ENCODE results near the gene ZCCHC14. TPM values are rescaled to one million over a fixed set of nuclear protein-coding genes. Genes with fewer than 3 reads are reported as not detected.

The ZCCHC14 gene
- total RNA-seq, 2 experiments from 2014 or later, result 0.63 to 1.5 TPM

GRCh38 chr16:87414251-87414680 lies 78.6 kb downstream of the ZCCHC14 start:
- no peaks in the 10 kb centered on the region for H3K36me3 Mint-ChIP-seq
- CTCF ChIA-PET, result no interaction called here
- no peak overlapping the region for H3K27ac Mint-ChIP-seq
- no peaks in the 10 kb centered on the region for H3K27me3 Mint-ChIP-seq
- DNase-seq, result no peak
- no peak overlapping the region for H3K4me3 Mint-ChIP-seq
- H3K4me1 Mint-ChIP-seq, result no peaks in the 10 kb centered on the region
- no peaks in the 10 kb centered on the region for H3K9me3 Mint-ChIP-seq (ENCODE audit: low read depth)
- no peak for ATAC-seq

- no peaks in the 10 kb centered on the region for H3K27me3 Mint-ChIP-seq
- no peak for DNase-seq
- no peak overlapping the region for H3K4me3 Mint-ChIP-seq
- ATAC-seq, result no peak
- H3K4me1 Mint-ChIP-seq, result no peaks in the 10 kb centered on the region
- CTCF ChIA-PET, result interaction anchor here (1.4 kb wide), 1 partner anchor 222 kb away, joined by 5 read pairs; no protein-coding TSS in a partner anchor
- H3K36me3 Mint-ChIP-seq, result no peaks in the 10 kb centered on the region
- no peak overlapping the region for H3K27ac Mint-ChIP-seq
- no peaks in the 10 kb centered on the region for H3K9me3 Mint-ChIP-seq (ENCODE audit: low read depth)
Observed at GRCh38 chr16:87412996-87413421, 79.8 kb downstream of the ZCCHC14 start.

GRCh38 chr16:87412371-87412995 lies 80.3 kb downstream of the ZCCHC14 start:
- H3K27ac Mint-ChIP-seq, result no peak overlapping the region
- H3K36me3 Mint-ChIP-seq, result no peaks in the 10 kb centered on the region
- DNase-seq, result no peak
- CTCF ChIA-PET, result interaction anchor here (1.4 kb wide), 1 partner anchor 223 kb away, joined by 5 read pairs; no protein-coding TSS in a partner anchor
- no peaks in the 10 kb centered on the region for H3K27me3 Mint-ChIP-seq
- no peak overlapping the region for H3K4me3 Mint-ChIP-seq
- H3K9me3 Mint-ChIP-seq (ENCODE audit: low read depth), result no peaks in the 10 kb centered on the region
- ATAC-seq, result no peak
- peaks cover under 1% of the 10 kb centered on the region for H3K4me1 Mint-ChIP-seq

GRCh38 chr16:87411375-87412271 lies 81.2 kb downstream of the ZCCHC14 start:
- CTCF ChIA-PET, result interaction anchor here (1.4 kb wide), 1 partner anchor 224 kb away, joined by 5 read pairs; no protein-coding TSS in a partner anchor
- ATAC-seq (no peak), DNase-seq (no peak)
- Mint-ChIP-seq H3K27me3 (no peaks in the 10 kb centered on the region), H3K4me1 (peaks cover 3% of the 10 kb centered on the region), H3K4me3 (no peak overlapping the region), H3K36me3 (no peaks in the 10 kb centered on the region), H3K9me3 (ENCODE audit: low read depth) (no peaks in the 10 kb centered on the region), H3K27ac (no peak overlapping the region)

GRCh38 chr16:87410968-87411367 lies 81.9 kb downstream of the ZCCHC14 start:
- Mint-ChIP-seq H3K36me3 (no peaks in the 10 kb centered on the region), H3K27ac (no peak overlapping the region)
- CTCF ChIA-PET, result no interaction called here

GRCh38 chr16:87410530-87410929 lies 82.3 kb downstream of the ZCCHC14 start:
- no peak for DNase-seq
- Mint-ChIP-seq H3K36me3 (no peaks in the 10 kb centered on the region), H3K9me3 (ENCODE audit: low read depth) (no peaks in the 10 kb centered on the region), H3K4me1 (peaks cover 3% of the 10 kb centered on the region), H3K27me3 (no peaks in the 10 kb centered on the region), H3K4me3 (no peak overlapping the region), H3K27ac (no peak overlapping the region)
- CTCF ChIA-PET, result no interaction called here
- ATAC-seq, result no peak

More at GRCh38 chr16:87410968-87411367, 81.9 kb downstream of the ZCCHC14 start:
- Mint-ChIP-seq H3K9me3 (ENCODE audit: low read depth) (no peaks in the 10 kb centered on the region), H3K4me1 (peaks cover 3% of the 10 kb centered on the region), H3K27me3 (no peaks in the 10 kb centered on the region), H3K4me3 (no peak overlapping the region)
- no peak for ATAC-seq
- DNase-seq, result no peak

- ATAC-seq (no peak), DNase-seq (no peak)
- Mint-ChIP-seq H3K4me3 (no peak overlapping the region), H3K27ac (no peak overlapping the region), H3K36me3 (peaks cover 1% of the 10 kb centered on the region), H3K4me1 (peaks cover 3% of the 10 kb centered on the region), H3K27me3 (no peaks in the 10 kb centered on the region), H3K9me3 (ENCODE audit: low read depth) (no peaks in the 10 kb centered on the region)
- CTCF ChIA-PET, result no interaction called here
Observed at GRCh38 chr16:87409781-87410180, 83.0 kb downstream of the ZCCHC14 start.

- no peaks in the 10 kb centered on the region for H3K9me3 Mint-ChIP-seq (ENCODE audit: low read depth)
- CTCF ChIA-PET, result no interaction called here
- H3K27ac Mint-ChIP-seq, result no peak overlapping the region
Observed at GRCh38 chr16:87409153-87409552, 83.7 kb downstream of the ZCCHC14 start.

GRCh38 chr16:87407511-87408112 lies 85.2 kb downstream of the ZCCHC14 start:
- Mint-ChIP-seq H3K4me3 (no peak overlapping the region), H3K4me1 (peaks cover 3% of the 10 kb centered on the region), H3K36me3 (peaks cover 9% of the 10 kb centered on the region), H3K27ac (no peak overlapping the region), H3K9me3 (ENCODE audit: low read depth) (no peaks in the 10 kb centered on the region), H3K27me3 (no peaks in the 10 kb centered on the region)
- DNase-seq, result no peak
- no peak for ATAC-seq
- CTCF ChIA-PET, result interaction anchor here (0.9 to 1.4 kb wide), 2 partner anchors 13 to 229 kb away, joined by 3 to 5 read pairs; no protein-coding TSS in a partner anchor

More at GRCh38 chr16:87409153-87409552, 83.7 kb downstream of the ZCCHC14 start:
- Mint-ChIP-seq H3K4me1 (peaks cover 3% of the 10 kb centered on the region), H3K27me3 (no peaks in the 10 kb centered on the region), H3K4me3 (no peak overlapping the region), H3K36me3 (peaks cover 1% of the 10 kb centered on the region)
- DNase-seq (no peak), ATAC-seq (no peak)

- Mint-ChIP-seq H3K27me3 (no peaks in the 10 kb centered on the region), H3K4me3 (no peak overlapping the region), H3K9me3 (ENCODE audit: low read depth) (no peaks in the 10 kb centered on the region), H3K27ac (no peak overlapping the region), H3K4me1 (peaks cover 3% of the 10 kb centered on the region), H3K36me3 (peaks cover 9% of the 10 kb centered on the region)
- DNase-seq (no peak), ATAC-seq (no peak)
- CTCF ChIA-PET, result interaction anchor here (1.4 to 1.9 kb wide), 2 partner anchors 13 to 230 kb away, joined by 5 read pairs; no protein-coding TSS in a partner anchor
Observed at GRCh38 chr16:87406495-87407088, 86.2 kb downstream of the ZCCHC14 start.

GRCh38 chr16:87404764-87405625 lies 87.8 kb downstream of the ZCCHC14 start:
- no peaks in the 10 kb centered on the region for H3K27me3 Mint-ChIP-seq
- DNase-seq (no peak), ATAC-seq (no peak)
- H3K9me3 Mint-ChIP-seq (ENCODE audit: low read depth), result no peaks in the 10 kb centered on the region
- CTCF ChIA-PET, result interaction anchor here (1.9 kb wide), 1 partner anchor 11 kb away, joined by 5 read pairs; no protein-coding TSS in a partner anchor
- no peak overlapping the region for H3K4me3 Mint-ChIP-seq
- no peak overlapping the region for H3K27ac Mint-ChIP-seq
- peaks cover 3% of the 10 kb centered on the region for H3K4me1 Mint-ChIP-seq
- H3K36me3 Mint-ChIP-seq, result peaks cover 13% of the 10 kb centered on the region

- Mint-ChIP-seq H3K27me3 (no peaks in the 10 kb centered on the region), H3K4me3 (no peak overlapping the region), H3K36me3 (peaks cover 13% of the 10 kb centered on the region), H3K9me3 (ENCODE audit: low read depth) (no peaks in the 10 kb centered on the region), H3K4me1 (peaks cover 31% of the 10 kb centered on the region), H3K27ac (peak overlapping the region; percentile 15)
- CTCF ChIA-PET, result interaction anchor here (1.1 to 2.4 kb wide), 5 partner anchors 12 to 370 kb away, joined by 3 to 14 read pairs (median 3); partner anchors contain the start of gene KLHDC4
- ATAC-seq, result no peak
- no peak for DNase-seq
Observed at GRCh38 chr16:87395181-87395842, 97.5 kb downstream of the ZCCHC14 start.
